DND-41 (cell line): ENCODE measurements around the gene NID2.

ENCODE experiments used
- CTCF ChIP-seq: IDR thresholded peaks from 2 replicates; pipeline ENCODE4 v1.5.1; 2012; ENCODE audit warnings: borderline replicate concordance, low read length, moderate library complexity, mild to moderate bottlenecking; ENCODE audit not compliant: poor library complexity, severe bottlenecking; ENCODE audit errors: extremely low read depth
- EZH2 ChIP-seq: IDR thresholded peaks from 3 replicates; pipeline ENCODE4 v1.6.1; 2012; ENCODE audit warnings: borderline replicate concordance, low read depth, mild to moderate bottlenecking, moderate library complexity, low read length, inconsistent platforms; ENCODE audit not compliant: severe bottlenecking

- TF ChIP-seq CTCF (no peak), EZH2 (no peak)
Observed at GRCh38 chr14:52018252-52018651, 50.6 kb downstream of the NID2 start.
